ENCODE data around the gene RPIA.

- no peak for TF ChIP-seq CTCF (IDR thresholded peaks at IDR 0.05 in 8 of 11, conservative IDR thresholded peaks at IDR 0.05 in 3 of 11)
- TF ChIP-seq POLR2AphosphoS5 (IDR thresholded peaks at IDR 0.05) = no peak
Measured at GRCh38 chr2:88711289-88711688, 19.8 kb downstream of the RPIA start.
